ENCODE data around the gene PRR23C.

DNA sequence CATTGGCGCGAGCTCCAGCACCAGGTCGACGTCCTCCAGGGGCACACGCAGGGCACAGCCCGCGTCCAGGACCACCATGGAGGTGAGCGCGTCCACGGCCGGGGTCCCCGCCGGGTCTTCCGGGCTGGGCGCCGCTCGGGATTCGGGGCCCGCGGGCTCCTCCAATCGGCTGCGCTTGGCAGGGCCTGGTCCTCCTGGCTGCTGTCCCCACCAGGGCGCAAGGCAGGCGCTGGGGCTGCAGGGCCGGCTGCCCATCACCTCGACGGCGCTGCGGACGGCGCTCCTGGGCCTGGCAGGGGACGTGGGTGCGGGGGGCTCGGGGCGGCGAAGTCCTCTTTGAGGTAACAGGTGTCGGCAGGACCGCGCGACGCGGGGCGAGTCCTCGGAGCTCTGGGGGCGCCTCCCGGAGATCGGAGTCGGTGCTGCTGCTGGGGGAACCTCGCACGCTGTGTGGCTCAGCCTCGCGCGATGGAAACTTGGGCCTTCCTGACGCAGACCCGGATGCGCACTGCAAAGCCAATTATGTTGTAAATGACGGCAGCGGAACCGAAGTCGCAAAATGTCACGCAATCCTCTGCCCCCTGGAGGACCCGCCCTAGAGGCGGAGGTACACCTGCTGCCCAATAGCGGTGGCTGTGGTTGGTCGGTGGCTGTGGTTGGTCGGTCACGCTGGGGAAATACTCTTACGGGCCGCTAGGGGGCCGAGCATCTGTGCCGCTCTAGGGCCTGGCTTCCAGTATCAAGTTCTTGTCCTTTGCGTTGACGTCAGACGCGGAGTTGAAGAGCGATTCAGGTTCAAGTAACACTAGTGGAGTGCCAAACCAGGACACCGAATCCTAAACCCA lies at the start of gene PRR23C:
- TF ChIP-seq, protein P1, sequence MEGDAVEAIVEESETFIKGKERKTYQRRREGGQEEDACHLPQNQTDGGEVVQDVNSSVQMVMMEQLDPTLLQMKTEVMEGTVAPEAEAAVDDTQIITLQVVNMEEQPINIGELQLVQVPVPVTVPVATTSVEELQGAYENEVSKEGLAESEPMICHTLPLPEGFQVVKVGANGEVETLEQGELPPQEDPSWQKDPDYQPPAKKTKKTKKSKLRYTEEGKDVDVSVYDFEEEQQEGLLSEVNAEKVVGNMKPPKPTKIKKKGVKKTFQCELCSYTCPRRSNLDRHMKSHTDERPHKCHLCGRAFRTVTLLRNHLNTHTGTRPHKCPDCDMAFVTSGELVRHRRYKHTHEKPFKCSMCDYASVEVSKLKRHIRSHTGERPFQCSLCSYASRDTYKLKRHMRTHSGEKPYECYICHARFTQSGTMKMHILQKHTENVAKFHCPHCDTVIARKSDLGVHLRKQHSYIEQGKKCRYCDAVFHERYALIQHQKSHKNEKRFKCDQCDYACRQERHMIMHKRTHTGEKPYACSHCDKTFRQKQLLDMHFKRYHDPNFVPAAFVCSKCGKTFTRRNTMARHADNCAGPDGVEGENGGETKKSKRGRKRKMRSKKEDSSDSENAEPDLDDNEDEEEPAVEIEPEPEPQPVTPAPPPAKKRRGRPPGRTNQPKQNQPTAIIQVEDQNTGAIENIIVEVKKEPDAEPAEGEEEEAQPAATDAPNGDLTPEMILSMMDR (IDR thresholded peaks at IDR 0.05) = no peak
- TF ChIP-seq POLR2A (IDR thresholded peaks at IDR 0.05) (no peak), POLR2AphosphoS5 (IDR thresholded peaks at IDR 0.05; ENCODE audit: insufficient read depth in 1 of 2, low read depth in 1 of 2) (no peak)

All from vagina (tissue), 2 donors.